DMS114 treated with DMSO at 0.1 percent for 48 hours (cell line): ENCODE measurements around the gene VPS39.
"Not testable (repeated sequence)": the region's sequence is repeated elsewhere in the genome, so short reads cannot be mapped to it uniquely, and the experiment has no call there.

Experiments used
- DNase-seq: peaks from one replicate; lab custom pipeline; 2025; ENCODE audit not compliant: unreplicated experiment; lab: John Stamatoyannopoulos, UW

Gene VPS39, protein sequence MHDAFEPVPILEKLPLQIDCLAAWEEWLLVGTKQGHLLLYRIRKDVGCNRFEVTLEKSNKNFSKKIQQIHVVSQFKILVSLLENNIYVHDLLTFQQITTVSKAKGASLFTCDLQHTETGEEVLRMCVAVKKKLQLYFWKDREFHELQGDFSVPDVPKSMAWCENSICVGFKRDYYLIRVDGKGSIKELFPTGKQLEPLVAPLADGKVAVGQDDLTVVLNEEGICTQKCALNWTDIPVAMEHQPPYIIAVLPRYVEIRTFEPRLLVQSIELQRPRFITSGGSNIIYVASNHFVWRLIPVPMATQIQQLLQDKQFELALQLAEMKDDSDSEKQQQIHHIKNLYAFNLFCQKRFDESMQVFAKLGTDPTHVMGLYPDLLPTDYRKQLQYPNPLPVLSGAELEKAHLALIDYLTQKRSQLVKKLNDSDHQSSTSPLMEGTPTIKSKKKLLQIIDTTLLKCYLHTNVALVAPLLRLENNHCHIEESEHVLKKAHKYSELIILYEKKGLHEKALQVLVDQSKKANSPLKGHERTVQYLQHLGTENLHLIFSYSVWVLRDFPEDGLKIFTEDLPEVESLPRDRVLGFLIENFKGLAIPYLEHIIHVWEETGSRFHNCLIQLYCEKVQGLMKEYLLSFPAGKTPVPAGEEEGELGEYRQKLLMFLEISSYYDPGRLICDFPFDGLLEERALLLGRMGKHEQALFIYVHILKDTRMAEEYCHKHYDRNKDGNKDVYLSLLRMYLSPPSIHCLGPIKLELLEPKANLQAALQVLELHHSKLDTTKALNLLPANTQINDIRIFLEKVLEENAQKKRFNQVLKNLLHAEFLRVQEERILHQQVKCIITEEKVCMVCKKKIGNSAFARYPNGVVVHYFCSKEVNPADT

DNA sequence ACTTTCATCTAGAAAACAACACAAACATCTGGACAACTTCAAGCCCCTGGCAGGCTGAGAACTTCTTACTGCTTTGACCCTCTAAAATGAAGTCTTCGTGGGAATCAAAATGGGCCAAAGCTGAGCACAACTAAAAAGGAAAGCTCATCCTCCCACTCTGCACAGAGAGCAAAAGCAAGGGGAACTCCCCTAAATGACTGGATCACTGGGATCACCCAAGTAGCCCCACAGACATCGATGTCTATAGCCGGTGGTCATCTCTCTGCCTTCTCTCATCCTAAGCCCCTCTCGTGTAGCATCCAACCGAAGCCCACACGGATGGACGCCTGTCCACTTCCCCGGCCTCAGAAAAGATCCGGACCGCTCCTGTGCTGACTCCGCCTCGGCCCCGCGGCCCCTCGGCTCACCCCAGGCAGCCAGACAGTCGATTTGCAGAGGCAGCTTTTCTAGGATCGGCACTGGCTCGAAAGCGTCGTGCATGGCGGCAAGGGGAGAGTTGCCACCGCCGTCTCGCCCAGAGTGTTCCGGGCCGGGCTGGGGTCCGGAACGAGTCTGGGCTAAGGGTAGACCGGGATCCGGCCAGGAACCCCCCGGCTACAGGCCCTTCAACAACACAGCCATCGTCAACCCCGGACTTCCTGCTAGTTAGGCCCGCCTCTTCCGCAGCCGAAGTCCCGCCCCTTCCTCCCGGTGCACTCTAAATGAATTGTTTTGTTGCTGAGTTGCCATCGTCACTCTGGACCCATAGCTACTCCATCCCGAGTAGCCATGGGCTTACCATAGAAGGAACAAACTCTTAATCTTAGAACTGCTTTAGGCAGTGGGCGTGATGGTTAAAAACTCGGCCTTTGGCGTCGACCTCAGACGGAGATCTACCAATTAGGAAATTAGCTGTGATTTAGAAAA, at the start of gene VPS39:
Gene VPS39 (minus strand): TSS at position 631 of the 906 bp plus-strand sequence. CDS start 151 bp downstream, at position 480.
- DNase-seq: peak; percentile 88

DNA sequence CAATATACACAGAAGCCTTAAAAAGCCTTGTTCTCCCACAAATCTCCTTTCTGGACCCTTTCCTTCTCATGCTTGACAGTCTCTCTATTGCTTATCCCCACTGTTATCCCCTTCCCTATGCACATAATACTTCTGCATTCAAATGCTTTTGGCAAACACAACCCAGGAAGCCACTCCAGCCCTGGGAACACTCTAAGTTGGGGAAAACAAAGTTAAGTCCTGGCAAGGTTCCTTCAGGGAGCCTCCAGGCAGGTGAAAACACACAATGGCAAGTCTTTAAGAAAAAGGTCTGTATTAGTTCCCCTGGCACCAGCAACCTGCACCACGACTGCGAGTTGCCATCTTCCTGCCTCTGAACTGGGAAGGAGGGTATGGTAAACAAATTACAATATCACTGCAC, 45.2 kb upstream of the VPS39 start:
- DNase-seq: no peak

DNA sequence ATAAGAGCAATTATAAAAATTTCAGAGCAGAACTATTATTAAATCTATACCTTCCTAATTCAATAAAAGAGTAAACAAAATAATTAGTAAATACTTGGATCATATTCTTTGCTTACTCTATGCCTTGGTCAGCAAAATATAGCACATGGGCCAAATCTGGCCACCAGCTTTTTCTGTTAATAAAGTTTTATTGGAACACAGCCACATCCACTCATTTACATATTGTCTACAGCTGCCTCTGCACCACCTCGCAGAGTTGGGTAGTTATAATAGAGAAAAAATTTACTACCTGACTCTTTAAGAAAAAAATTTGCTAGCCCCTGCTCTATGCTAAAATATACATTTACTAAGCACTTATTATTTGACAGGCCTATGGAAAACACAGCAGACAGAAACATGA, 32.7 kb upstream of the VPS39 start:
- no peak for DNase-seq

DNA sequence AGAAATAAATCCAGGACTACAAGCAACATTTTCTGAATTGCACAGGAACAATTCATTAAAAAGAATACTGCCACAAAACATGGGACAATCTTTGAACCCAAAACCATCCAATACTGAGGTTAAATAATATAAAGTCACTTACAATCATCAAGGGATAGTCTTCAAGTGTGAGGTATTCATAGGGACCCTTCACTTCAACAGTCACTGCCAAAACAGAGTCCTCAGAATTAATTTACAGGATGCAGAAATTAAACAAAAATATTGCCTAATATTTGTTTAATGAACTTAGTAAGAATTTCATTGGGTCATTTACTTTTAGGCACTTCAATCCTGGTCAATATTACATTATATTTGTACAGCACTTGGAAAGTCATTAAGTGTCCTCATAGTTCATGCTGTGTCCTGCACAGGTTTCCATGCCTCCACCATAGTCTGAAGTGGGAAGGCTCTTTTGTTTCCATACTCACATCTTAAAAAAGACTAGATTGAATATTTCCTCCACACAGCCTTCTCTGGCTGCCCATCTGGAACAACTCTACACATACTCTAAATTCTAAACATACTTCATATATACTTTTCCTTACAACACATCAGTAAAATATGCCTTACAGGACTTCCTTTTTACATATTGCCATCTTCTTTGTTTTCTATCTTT, 31.6 kb upstream of the VPS39 start:
- no peak for DNase-seq

DNA sequence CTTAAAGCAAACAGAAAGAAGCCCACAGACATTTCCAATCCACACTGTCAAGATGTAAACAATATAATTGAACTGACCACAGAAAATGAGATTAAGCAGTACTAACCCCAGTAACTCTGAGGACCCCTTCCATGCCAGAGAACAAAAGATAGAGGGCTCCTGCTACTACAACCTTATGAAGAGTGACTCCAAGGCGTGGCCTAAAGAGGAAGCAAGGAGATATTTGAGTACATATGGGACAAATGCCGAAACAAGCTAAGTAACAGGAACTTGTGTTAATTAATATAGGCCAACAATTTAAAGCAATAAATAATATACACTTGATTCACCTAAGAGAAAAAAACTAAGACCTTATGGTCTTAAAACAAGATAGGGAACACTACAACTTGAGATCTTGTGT, 25.0 kb upstream of the VPS39 start:
- DNase-seq: no peak

DNA sequence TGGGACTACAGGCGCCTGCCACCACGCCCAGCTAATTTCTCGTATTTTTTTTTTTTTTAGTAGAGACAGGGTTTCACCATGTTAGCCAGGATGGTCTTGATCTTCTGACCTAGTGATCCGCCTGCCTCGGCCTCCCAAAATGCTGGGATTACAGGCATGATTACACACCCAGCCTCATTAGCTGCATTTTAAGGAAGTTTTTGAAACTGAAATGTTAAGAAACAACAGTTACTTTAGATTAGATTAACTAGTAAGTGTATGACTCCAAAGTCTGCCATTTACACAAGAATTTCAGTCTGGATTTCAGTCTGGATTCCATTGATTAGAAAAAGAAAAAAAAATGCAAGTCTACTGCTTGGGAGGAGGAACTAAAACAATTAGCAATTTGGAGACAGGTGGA, 24.5 kb upstream of the VPS39 start:
- DNase-seq: no peak

DNA sequence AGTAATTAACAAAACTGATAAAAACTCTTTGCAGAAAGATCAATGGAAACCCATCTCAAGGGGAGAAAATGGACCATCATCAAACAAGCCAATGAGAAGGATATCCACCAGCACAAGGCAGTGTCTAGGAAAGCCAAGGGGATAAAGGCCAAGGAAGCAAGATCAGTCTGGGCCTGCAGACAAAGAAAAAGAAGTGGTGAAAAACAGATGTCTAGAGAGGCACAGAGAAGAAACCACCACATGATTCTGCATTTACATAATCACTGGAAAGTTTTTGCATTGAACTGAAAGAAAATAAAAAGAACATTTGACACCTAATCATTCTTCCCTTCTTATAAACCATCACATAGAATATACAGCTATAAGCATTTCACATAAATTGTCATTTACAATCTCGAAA, 23.0 kb upstream of the VPS39 start:
- no peak for DNase-seq

DNA sequence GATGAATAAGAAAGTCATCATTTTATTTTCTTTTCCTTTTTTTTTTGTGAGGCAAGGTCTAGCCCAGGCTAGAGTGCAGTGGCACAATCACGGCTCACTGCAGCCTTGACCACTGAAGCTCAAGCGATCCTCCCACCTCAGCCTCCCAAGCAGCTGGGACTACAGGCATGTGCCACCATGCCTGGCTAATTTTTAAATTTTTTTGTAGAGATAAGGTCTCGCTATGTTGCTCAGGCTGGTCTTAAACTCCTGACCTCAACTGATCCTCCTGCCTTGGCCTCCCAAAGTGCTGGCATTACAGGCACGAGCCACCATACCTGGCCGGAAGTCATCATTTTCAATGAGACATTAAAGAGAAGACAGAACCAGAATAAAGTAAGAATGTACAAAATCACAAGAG, 20.9 kb upstream of the VPS39 start:
- DNase-seq: not testable (repeated sequence)

DNA sequence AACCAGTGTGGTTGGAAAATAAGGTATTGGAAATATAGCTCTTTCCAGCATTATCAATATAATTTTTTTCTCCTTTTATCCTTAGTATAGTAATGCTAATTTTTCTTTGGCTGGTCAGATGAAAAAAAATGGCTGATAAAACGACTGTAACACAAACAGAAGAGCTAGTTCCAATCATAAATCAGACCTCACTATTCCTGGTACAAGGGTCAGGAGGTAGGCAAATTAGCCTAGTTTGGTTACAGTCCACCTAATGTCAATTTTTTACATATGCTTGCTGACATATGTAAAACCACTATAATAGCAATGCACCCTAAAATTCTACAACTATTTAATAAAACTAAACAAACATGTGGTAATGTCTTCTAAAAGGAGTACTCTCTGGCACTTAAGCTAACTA, 19.9 kb upstream of the VPS39 start:
- DNase-seq: no peak

DNA sequence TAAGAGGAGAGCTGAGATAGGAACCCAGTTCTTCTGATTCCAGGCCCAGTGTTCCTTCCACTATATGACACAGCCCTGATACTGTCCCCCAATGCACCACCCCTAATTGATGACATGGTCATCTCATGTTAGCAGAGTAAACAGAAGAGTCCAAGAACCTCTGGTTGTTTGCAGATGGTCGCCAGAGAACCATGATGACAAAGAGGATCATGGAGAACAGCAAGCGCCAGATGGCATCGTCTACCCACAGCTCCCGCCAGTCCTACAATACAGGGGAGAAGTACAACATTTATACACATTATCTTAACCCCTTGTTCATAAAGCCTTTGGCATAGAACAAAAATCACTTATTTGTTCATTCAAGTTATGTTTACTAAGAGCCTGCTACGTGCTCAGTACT, 18.5 kb upstream of the VPS39 start:
- DNase-seq: no peak

DNA sequence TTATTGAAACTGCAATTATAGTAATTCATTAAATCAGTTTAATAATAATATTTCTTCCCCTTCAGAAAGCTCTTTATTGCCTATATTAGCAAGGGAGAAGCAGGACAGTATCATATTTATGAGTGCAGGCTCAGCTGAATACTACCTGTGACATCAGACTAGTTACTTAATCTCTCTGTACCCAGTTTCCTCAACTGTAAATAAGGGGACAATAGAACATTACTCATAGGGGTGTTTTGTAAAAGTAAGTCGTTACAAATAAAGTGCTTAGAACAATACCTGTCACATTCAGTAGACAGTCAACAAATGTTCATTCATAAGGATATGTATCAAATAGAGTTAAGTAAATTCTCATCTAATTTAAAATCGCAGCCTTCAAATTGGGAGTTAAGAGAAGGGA, 12.1 kb upstream of the VPS39 start:
- DNase-seq: no peak

DNA sequence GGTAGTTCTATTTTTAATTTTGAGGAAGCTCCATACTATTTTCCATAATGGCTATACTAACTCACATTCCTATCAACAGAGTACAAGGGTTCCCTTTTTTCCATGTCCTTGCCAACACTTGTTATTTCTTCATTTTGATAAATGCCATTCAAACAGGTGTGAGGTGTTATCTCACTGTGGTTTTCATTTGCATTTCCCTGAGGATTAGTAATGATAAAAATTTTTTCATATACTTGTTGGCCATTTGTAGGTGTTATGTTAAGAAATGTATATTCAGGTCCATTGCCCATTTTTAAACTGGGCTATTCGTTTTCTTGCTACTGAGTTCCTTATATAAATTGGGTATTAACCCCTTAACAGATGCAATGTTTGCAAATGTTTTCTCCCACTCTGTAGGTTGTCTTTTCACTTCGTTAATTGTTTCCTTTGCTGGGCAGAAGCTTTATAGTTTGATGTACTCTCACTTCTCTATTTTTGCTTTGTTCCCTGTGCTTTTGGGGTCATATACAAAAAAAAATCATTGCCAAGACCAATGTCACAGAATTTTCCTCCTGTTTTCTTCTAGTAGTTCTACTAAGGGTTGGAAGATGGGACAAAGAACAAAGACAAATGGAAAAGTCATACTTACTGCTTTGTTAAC, 11.0 kb upstream of the VPS39 start:
- DNase-seq: no peak

DNA sequence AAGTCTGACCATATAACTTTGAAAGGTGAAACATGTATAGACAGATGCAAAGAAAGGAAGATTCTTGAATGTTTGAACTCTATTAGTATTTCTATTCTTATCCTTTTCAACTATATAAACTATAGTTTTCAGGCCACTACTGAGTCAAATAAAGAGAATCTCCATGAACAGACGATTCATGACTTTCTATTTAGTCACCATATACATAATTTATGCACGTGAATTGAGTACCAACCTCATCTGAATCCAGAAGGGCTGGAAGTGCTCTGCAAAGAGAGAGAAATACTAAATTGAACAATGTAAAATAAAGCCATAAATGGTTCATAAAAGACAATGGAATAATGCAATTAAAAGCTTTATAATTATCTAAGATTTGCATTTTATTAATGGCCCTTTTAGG, 9.5 kb upstream of the VPS39 start:
- DNase-seq: no peak

DNA sequence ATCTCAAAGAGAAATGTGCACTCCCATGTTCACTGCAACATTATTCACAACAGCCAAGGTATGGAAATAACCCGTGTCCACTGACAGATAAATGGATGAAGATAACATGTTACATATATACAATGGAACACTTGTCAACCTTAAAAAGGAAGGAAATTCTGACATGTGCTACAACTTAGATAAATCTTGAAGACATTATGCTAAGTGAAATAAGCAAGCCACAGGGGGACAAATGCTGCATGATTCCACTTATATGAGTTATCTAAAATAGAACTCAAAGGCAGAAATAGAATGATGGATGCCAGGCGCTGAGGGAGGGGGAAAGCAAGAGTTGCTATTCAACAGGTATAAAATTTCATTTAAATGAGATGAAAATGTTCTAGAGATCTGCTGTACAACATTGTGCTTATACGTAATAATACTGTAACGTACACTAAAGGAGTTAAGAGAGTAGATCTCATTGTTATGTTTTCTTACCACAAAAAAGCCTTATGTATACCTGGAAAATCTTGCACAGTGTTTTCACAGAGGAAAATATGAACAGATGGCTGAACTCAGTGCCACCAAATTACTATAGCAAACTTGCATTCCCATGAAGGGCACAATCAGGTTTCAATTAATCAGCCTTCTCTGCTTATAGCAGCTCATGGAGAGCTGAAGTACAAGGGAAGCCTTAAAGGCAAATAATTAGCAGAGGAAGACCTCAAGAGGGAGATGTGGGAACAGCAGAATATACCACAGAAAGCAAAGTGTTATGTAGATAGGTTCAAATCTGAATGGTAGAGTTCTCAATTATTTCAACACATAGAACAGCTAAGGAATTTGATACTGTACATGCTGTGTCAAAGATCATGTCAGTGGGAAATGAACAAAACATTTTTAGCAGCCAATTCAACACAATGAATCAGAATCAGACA, 8.1 kb upstream of the VPS39 start:
- peak; percentile 5 for DNase-seq

DNA sequence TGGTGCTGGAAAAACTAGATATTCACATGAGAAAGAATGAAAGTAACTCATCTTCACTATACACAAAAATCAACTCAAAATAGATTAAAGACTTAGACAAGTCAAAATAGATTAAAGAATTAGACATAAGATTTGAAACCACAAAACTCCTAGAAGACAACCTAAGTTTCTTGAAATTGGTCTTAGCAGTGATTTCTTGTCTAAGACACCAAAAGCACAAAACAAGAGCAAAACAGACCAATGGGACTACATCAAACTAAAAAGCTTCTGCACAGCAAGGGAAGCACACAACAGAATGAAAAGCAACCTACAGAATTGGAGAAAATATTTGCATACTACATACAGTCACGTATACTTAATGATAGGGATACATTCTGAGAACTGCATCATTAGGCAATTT, 6.5 kb upstream of the VPS39 start:
- DNase-seq: no peak

DNA sequence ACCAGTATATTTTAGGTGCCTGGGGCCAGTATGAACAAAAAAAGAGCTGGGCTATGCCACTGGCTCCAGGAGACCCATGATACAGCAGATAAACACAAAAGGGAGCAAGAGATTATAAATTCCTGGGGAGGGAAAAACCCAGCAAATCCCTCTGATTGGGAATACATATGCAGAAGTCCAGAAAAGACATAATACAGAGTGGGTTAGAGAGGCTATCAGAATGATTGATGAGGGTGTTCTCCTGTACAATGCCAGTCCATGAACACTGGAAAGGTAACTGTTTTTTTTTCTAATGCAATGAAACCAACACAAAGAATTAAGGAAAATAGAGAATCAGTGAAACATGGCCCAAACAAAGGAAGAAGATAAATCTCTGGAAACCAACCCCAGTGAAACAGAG, 5.4 kb upstream of the VPS39 start:
- DNase-seq: no peak

DNA sequence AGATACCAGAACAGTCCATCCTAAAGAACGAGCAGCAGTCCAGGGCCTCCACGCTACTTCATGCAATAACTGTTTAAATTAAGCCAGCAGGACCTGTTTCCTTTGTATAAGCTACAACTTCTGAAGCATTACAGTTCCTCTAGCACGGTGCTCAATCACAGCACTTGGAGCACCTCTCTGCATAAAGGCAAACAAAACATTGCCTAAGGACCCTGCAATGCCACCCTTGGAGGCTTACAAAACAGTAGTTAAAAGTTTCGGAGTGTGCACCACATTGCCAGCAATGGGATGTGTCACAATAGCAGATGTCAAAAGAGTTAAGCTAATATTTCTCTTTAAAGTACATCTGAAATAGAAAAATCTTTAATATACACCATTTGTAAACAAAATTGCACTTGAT, 2.6 kb upstream of the VPS39 start:
- no peak for DNase-seq

DNA sequence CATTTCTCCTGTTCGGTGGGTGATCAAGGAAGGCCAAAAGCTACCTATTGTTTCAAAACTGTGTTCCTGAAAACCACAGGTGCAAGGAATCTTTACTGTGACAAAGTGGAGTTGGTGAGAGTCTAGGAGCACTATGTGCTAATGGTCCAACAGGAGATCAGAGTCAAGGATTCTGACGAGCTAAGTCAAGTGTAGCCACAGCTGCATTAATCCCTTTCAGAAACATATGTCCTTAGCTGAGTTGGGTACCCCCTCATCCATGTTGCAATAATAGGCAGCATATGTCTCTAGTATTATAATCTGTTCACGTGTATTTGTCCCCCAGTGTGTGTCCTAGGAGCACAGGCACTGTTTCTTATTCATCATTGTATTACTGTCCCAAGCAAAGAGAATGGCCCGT, 1.7 kb downstream of the VPS39 start:
- no peak for DNase-seq

DNA sequence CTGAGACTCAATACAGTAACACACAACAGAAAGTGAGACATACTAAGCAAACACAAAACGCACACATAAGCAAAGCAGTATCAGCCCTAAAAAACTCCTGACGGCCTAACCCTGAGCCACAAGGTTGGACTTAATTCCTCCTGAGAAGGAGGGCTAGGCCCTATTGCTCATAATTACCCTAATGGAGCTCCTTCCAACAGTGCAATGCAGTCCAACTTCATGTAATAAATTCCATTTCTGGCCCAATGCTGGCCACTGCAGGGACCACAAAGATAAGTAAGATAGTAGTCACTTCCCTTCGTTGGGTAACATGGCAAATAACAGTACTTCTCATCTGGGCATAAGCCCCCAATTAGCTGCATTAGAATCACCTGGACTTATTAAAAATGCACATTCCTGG, 4.2 kb downstream of the VPS39 start:
- no peak for DNase-seq
